GM21619 (cell line): ENCODE measurements around the gene ANKRD44.

Experiments
- ATAC-seq: cut with Tn5 transposase; IDR thresholded peaks from one replicate; pipeline ENCODE4 v1.9.1; 2021; ENCODE audit not compliant: unreplicated experiment

ANKRD44 gene

GRCh38 chr2:196966061-196966460 is 344.5 kb downstream of the ANKRD44 start:
- ATAC-seq = no peak

GRCh38 chr2:196965651-196966050 is 344.9 kb downstream of the ANKRD44 start:
- ATAC-seq = no peak

- no peak for ATAC-seq
Measured at GRCh38 chr2:196963961-196964360, 346.6 kb downstream of the ANKRD44 start.

GRCh38 chr2:196963043-196963442 is 347.5 kb downstream of the ANKRD44 start:
- no peak for ATAC-seq

GRCh38 chr2:196962325-196962724 is 348.3 kb downstream of the ANKRD44 start:
- no peak for ATAC-seq

- peak; percentile 99 for ATAC-seq
Measured at GRCh38 chr2:196961889-196962288, 348.7 kb downstream of the ANKRD44 start.

GRCh38 chr2:196959734-196960338 is 350.7 kb downstream of the ANKRD44 start:
- no peak for ATAC-seq

GRCh38 chr2:196959281-196959680 is 351.3 kb downstream of the ANKRD44 start:
- ATAC-seq = no peak

- no peak for ATAC-seq
Measured at GRCh38 chr2:196957881-196958525, 352.6 kb downstream of the ANKRD44 start.

- no peak for ATAC-seq
Measured at GRCh38 chr2:196957442-196957841, 353.1 kb downstream of the ANKRD44 start.

- no peak for ATAC-seq
Measured at GRCh38 chr2:196956069-196956468, 354.5 kb downstream of the ANKRD44 start.

- no peak for ATAC-seq
Measured at GRCh38 chr2:196955036-196955435, 355.5 kb downstream of the ANKRD44 start.

- no peak for ATAC-seq
Measured at GRCh38 chr2:196954001-196954400, 356.6 kb downstream of the ANKRD44 start.

GRCh38 chr2:196952936-196953335 is 357.6 kb downstream of the ANKRD44 start:
- ATAC-seq = no peak

- no peak for ATAC-seq
Measured at GRCh38 chr2:196951973-196952372, 358.6 kb downstream of the ANKRD44 start.

GRCh38 chr2:196949116-196949515 is 361.5 kb downstream of the ANKRD44 start:
- ATAC-seq = no peak

GRCh38 chr2:196944570-196944969 is 366.0 kb downstream of the ANKRD44 start:
- ATAC-seq = peak; percentile 95

- no peak for ATAC-seq
Measured at GRCh38 chr2:196941398-196942078, 369.0 kb downstream of the ANKRD44 start.

GRCh38 chr2:196939371-196939770 is 371.2 kb downstream of the ANKRD44 start:
- ATAC-seq = no peak
